ENCODE measurements around the gene EFNA5.
"Not testable (repeated sequence)": the region's sequence is repeated elsewhere in the genome, so short reads cannot be mapped to it uniquely, and the experiment has no call there.

EFNA5 gene

DNA sequence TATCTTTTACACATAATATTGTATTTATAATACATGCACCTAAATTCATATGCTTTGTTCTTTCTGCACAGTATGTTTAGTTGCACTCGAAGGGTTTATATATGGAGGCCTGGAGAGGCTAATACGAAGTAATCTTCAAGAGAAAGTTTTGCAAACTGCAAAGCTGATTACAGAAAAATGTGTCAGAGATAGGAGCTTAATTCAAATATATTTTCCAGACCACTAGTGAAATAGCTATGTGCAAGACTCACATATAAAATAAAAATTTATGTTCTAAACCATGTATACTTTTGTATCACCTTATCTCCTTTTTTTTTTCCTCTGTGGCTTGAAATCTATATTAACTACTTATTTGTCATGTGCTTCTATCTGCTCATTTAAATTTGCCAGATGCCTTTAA, 313.8 kb downstream of the EFNA5 start:
- no peak for DNase-seq (ENCODE audit: extremely low read depth, low read depth)
- TF ChIP-seq, protein P1, sequence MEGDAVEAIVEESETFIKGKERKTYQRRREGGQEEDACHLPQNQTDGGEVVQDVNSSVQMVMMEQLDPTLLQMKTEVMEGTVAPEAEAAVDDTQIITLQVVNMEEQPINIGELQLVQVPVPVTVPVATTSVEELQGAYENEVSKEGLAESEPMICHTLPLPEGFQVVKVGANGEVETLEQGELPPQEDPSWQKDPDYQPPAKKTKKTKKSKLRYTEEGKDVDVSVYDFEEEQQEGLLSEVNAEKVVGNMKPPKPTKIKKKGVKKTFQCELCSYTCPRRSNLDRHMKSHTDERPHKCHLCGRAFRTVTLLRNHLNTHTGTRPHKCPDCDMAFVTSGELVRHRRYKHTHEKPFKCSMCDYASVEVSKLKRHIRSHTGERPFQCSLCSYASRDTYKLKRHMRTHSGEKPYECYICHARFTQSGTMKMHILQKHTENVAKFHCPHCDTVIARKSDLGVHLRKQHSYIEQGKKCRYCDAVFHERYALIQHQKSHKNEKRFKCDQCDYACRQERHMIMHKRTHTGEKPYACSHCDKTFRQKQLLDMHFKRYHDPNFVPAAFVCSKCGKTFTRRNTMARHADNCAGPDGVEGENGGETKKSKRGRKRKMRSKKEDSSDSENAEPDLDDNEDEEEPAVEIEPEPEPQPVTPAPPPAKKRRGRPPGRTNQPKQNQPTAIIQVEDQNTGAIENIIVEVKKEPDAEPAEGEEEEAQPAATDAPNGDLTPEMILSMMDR (IDR thresholded peaks at IDR 0.05; ENCODE audit: low read depth, low read length): no peak

GRCh38 chr5:107352576-107352975, 318.2 kb downstream of the EFNA5 start:
- no peak for DNase-seq (ENCODE audit: extremely low read depth, low read depth)
- TF ChIP-seq, protein P1 (IDR thresholded peaks at IDR 0.05; ENCODE audit: low read depth, low read length): no peak

DNA sequence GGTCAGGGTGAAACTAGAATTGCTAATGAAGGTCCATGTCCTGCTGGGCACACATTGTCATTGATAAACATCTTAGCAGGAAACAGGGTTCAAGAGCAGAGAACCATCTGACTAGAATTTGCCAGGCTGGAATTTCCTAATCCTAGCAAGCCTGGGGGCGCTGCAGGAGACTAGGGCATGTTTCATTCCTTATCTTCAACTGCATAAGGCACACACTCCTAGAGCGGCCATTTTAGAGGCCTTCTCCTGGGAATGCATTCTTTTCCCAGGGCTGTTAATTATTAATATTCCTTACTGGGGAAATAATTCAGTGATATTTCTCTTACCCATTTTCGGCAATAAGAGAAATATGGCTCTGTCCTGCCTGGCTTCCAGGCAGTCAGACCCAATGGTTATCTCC, 324.2 kb downstream of the EFNA5 start:
- not testable (repeated sequence) for DNase-seq (ENCODE audit: extremely low read depth, low read depth)

- TF ChIP-seq, protein P1 (IDR thresholded peaks at IDR 0.05; ENCODE audit: low read depth, low read length): no peak
- no peak for DNase-seq (ENCODE audit: extremely low read depth, low read depth)
Measured at GRCh38 chr5:107342371-107342770, 328.4 kb downstream of the EFNA5 start.

DNA sequence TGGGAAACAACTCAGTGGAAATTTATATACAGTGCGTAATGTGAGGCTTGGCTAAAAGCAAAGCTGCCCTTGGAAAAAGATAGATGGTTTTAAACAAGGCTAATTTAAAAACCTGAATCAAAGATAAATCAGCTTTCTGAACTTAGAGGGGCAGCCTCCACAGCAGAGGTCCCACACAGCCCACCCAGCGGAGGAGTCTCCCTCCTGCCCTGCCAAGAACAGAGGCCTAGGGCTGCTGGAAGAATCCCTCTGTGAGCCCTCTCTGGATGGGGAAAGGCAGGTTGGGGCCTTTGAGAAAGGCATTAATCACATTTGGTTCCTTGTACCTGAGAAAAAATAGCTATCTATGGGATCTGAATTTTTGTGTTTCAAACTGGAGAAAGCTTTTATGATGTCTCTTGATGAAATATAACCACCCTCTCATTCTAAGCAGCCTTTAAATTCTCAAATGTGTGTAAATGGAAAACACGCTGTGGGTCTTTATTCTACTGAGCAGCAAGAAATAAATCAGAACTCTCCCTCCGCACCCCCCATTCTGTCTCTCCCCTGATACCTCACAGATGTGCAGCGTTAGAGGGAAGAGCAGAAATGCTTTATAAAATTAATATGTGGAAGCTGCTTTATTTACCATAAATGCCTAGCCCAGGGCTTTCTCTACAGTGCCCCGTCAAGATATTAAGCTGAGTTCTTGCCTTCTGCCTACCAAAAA, 329.2 kb downstream of the EFNA5 start:
- no peak for DNase-seq (ENCODE audit: extremely low read depth, low read depth)
- TF ChIP-seq, protein P1 (IDR thresholded peaks at IDR 0.05; ENCODE audit: low read depth, low read length): no peak

- TF ChIP-seq, protein P1 (IDR thresholded peaks at IDR 0.05; ENCODE audit: low read depth, low read length): no peak
- DNase-seq (ENCODE audit: extremely low read depth, low read depth): no peak
Measured at GRCh38 chr5:107340631-107341030, 330.1 kb downstream of the EFNA5 start.

- TF ChIP-seq, protein P1 (IDR thresholded peaks at IDR 0.05; ENCODE audit: low read depth, low read length): no peak
- DNase-seq (ENCODE audit: extremely low read depth, low read depth): no peak
Measured at GRCh38 chr5:107338335-107338734, 332.4 kb downstream of the EFNA5 start.

- no peak for DNase-seq (ENCODE audit: extremely low read depth, low read depth)
- TF ChIP-seq, protein P1 (IDR thresholded peaks at IDR 0.05; ENCODE audit: low read depth, low read length): no peak
Measured at GRCh38 chr5:107337281-107337680, 333.5 kb downstream of the EFNA5 start.

All from AG09319 (cell line).